A549 (cell line): ENCODE results near the gene ZCCHC12. TPM values are rescaled to one million over a fixed set of nuclear protein-coding genes. Genes with fewer than 3 reads are reported as not detected.
A peak's percentile ranks its signal among the peaks of the same experiment; 100 is the strongest.

Source experiments
- ATAC-seq, 2 experiments: fragments of 200-7000 bp in 1 of 2; fragments of >200 bp in 1 of 2; cut with Nextera tagmentation in 1 of 2; cut with Tn5 transposase in 1 of 2; 3 replicates each; pipeline versions ENCODE4 v1.8.0 to v1.9.1; 2018 to 2020; ENCODE audit warnings: mild to moderate bottlenecking in 1 of 2, moderate library complexity in 1 of 2
- CTCF ChIA-PET: fragments of 300-600 bp; sonication (Branson Sonifier 250); formaldehyde crosslinking; extraction: SDS; loops from one replicate; lab custom pipeline; 2021; ENCODE audit warnings: antibody characterized with exemption, inconsistent platforms; lab: Yijun Ruan, JAX
- POLR2A ChIA-PET: fragments of 350-600 bp; formaldehyde crosslinking; extraction: SDS; loops from one replicate; lab custom pipeline; 2021; ENCODE audit warnings: antibody characterized with exemption, inconsistent platforms; lab: Yijun Ruan, JAX
- DNase-seq, 2 experiments: peaks; one replicate each; pipeline versions ENCODE4 v3.0.0 to v3.0.0-alpha.2; 2011 to 2016; ENCODE audit warnings: low read depth in 1 of 2, low spot score in 1 of 2
- FAIRE-seq: peaks from 2 replicates; lab custom pipeline; 2011; peaks lifted over from hg19 to GRCh38; lab: Jason Lieb, UNC
- H3K27ac ChIP-seq, 2 experiments: fragments of >200 bp; sonication (Bioruptor Twin); formaldehyde crosslinking; 3 replicates each; pipeline ENCODE4 v1.5.1; 2016 to 2017
- H3K4me1 ChIP-seq: fragments of >200 bp; sonication (Bioruptor Twin); formaldehyde crosslinking; 3 replicates; pipeline ENCODE4 v1.6.1; 2016
- H3K4me2 ChIP-seq: fragments of >200 bp; sonication (Bioruptor Twin); formaldehyde crosslinking; 3 replicates; pipeline ENCODE4 v1.6.1; 2016
- H3K4me3 ChIP-seq: fragments of >200 bp; sonication (Bioruptor Twin); formaldehyde crosslinking; 3 replicates; pipeline ENCODE4 v1.5.1; 2016
- H3K9me3 ChIP-seq: fragments of >200 bp; sonication (Bioruptor Twin); formaldehyde crosslinking; 3 replicates; pipeline ENCODE4 v1.6.1; 2016
- CBX8 ChIP-seq: fragments of 200-600 bp; sonication (generic); IDR thresholded peaks from 2 replicates; pipeline ENCODE4 v1.6.1; 2016
- CHD2 ChIP-seq: fragments of 150-350 bp; IDR thresholded peaks from 2 replicates; pipeline ENCODE4 v1.6.1; 2014; ENCODE audit warnings: low read length; ENCODE audit not compliant: partially characterized antibody
- CHD4 ChIP-seq: fragments of 200-600 bp; sonication (generic); IDR thresholded peaks from 2 replicates; pipeline ENCODE4 v1.6.1; 2016; ENCODE audit warnings: antibody characterized with exemption, mild to moderate bottlenecking, borderline replicate concordance
- CTCF ChIP-seq: fragments of >200 bp; sonication (Bioruptor Twin); formaldehyde crosslinking; IDR thresholded peaks from 3 replicates; pipeline ENCODE4 v1.5.1; 2016
- FOXS1 ChIP-seq: fragments of 250-450 bp; sonication (Bioruptor Pico); IDR thresholded peaks from 2 replicates; pipeline ENCODE4 v1.5.0; 2020; ENCODE audit warnings: mild to moderate bottlenecking, moderate library complexity
- GATA3 ChIP-seq: IDR thresholded peaks from 2 replicates; pipeline ENCODE4 v1.6.1; 2012; ENCODE audit warnings: borderline replicate concordance
- HES2 ChIP-seq: fragments of >200 bp; sonication (Bioruptor Twin); formaldehyde crosslinking; IDR thresholded peaks from 2 replicates; pipeline ENCODE4 v1.6.1; 2016
- HMGXB4 ChIP-seq: fragments of 250-450 bp; sonication (Bioruptor Pico); IDR thresholded peaks from 2 replicates; pipeline ENCODE4 v1.5.0; 2021; ENCODE audit warnings: mild to moderate bottlenecking, moderate library complexity, borderline replicate concordance
- HOXB13 ChIP-seq: fragments of 250-450 bp; sonication (Bioruptor Pico); IDR thresholded peaks from 2 replicates; pipeline ENCODE4 v1.5.0; 2020; ENCODE audit warnings: low read depth, mild to moderate bottlenecking, moderate library complexity
- JUN ChIP-seq, 2 experiments: fragments of >200 bp; sonication (Bioruptor Twin); formaldehyde crosslinking; IDR thresholded peaks; 2 replicates in 1 of 2; 3 replicates in 1 of 2; pipeline ENCODE4 v1.6.1; 2016 to 2017
- JUNB ChIP-seq: fragments of >200 bp; sonication (Bioruptor Twin); formaldehyde crosslinking; IDR thresholded peaks from 2 replicates; pipeline ENCODE4 v1.6.1; 2016
- KDM5A ChIP-seq: fragments of 200-600 bp; sonication (generic); IDR thresholded peaks from 2 replicates; pipeline ENCODE4 v1.6.1; 2016; ENCODE audit warnings: antibody characterized with exemption, mild to moderate bottlenecking
- MAZ ChIP-seq: fragments of 150-350 bp; IDR thresholded peaks from 2 replicates; pipeline ENCODE4 v1.6.1; 2014; ENCODE audit warnings: antibody characterized with exemption, low read depth, low read length, borderline replicate concordance
- PHF8 ChIP-seq: fragments of 200-600 bp; sonication (generic); IDR thresholded peaks from 2 replicates; pipeline ENCODE4 v1.6.1; 2016; ENCODE audit warnings: low read depth, mild to moderate bottlenecking, antibody characterized with exemption, moderate library complexity, borderline replicate concordance
- RARB ChIP-seq: fragments of 250-450 bp; sonication (Bioruptor Pico); IDR thresholded peaks from 2 replicates; pipeline ENCODE4 v1.8.0; 2021; ENCODE audit warnings: mild to moderate bottlenecking, moderate library complexity
- RFX5 ChIP-seq: fragments of 450-650 bp; IDR thresholded peaks from 2 replicates; pipeline ENCODE4 v1.7.1; 2014; ENCODE audit warnings: antibody characterized with exemption, mild to moderate bottlenecking, moderate library complexity
- SMC3 ChIP-seq: fragments of >200 bp; sonication (Bioruptor Twin); formaldehyde crosslinking; IDR thresholded peaks from 3 replicates; pipeline ENCODE4 v1.6.1; 2018; ENCODE audit warnings: inconsistent platforms
- WGBS: methylation state at CpG from one replicate; pipeline ENCODE4 v1.1.6; 2017; ENCODE audit errors: missing lambda C conversion rate; 5-methylcytosine and 5-hydroxymethylcytosine counted together
- polyA minus RNA-seq: library from RNA; depleted of rRNA, polyadenylated mRNA; stranded (reverse); fragments of >200 nt; gene quantifications from 2 replicates; pipeline ENCODE4 v1.2.3, GENCODE V29; 2011; rRNA and poly(A)+ RNA removed
- polyA plus RNA-seq, 4 experiments: library from polyadenylated mRNA; depleted of rRNA in 3 of 4; stranded (reverse); fragments of >200 nt; fragmentation: RNase III in 1 of 4; extraction: RNeasy Plus Mini Kit Qiagen cat#74134 plus additional on column Dnase treatment in 1 of 4; gene quantifications; 2 replicates in 3 of 4; 3 replicates in 1 of 4; pipeline ENCODE4 v1.2.3, GENCODE V29; 2011 to 2017
- TF ChIP-seq, protein P1 (sequence below): fragments of 250-450 bp; sonication (Bioruptor Pico); IDR thresholded peaks from 2 replicates; pipeline ENCODE4 v1.5.0; 2020; ENCODE audit warnings: low read depth, mild to moderate bottlenecking, moderate library complexity
- TF ChIP-seq, protein P2 (sequence below): IDR thresholded peaks from 2 replicates; pipeline ENCODE4 v1.6.1; 2012

The ZCCHC12 gene
- polyA plus RNA-seq (2011; rRNA removed) (0.11 and 0.13 TPM in 2 replicates), polyA plus RNA-seq (2017; fragmentation: RNase III; extraction: RNeasy Plus Mini Kit Qiagen cat#74134 plus additional on column Dnase treatment) (0.04 to 0.09 TPM (median 0.05 TPM) in 3 replicates), polyA minus RNA-seq (0.10 TPM in 1 of 2 replicates, not detected in the other)
- polyA plus RNA-seq (2012; cell fraction: cytosol; rRNA removed) = 0.05 TPM in 2 replicates
- 0.17 and 0.24 TPM in 2 replicates for polyA plus RNA-seq (2012; cell fraction: nucleus; rRNA removed)

DNA sequence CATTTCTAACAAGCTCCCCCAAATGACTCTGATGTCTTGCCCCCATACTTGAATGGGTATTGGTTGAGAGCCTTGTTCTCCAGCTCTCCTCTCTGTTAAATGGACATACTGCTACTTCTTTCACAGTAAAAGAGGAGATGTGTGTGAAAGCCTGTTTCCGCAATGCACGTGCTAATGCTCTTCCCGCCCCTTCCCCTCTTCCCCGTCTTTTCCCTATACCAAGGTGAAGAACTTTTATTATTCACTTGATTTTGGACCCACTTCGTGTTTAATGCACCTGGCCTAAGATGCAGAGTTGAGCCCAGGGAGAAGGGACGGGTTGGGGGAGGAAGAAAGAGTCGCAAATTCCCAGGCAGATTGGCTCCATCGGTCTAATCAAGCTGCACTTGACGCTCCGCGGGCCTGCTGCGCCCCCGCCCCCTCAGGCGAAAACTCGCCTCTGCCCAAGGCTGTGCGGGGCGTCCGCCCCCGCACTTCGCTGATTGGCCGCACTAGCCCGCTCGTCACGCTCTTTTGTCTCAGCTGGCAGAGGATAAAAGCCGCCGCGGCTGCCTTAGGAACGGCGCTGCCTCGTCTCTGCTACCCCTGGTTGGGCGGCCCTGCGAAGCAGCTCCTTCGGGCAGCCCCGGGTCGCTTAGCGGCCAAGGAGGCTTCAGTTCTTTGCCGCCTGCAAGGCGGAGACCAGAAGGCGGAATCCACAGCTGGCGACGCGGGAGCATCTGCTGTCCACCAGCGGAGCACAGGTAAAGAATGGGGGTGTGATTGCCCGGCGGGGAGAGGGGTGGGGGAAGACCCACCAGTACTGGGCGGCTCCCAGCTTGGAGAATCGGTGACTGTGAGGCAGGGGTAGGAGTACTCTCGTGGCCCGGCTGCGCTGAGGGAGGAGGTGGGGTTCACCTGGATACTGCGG, at the start of gene ZCCHC12:
TSS of gene ZCCHC12 (plus strand) at position 562 of the 910 bp plus-strand sequence. CDS start 1,421 bp downstream, outside the sequence.
- H3K27ac ChIP-seq = peak within 1 kb of the TSS in 1 of 2 experiments; percentile 66; a peak in 3 of 6 replicates
- H3K4me3 ChIP-seq = peak within 1 kb of the TSS; percentile 39
- TF ChIP-seq JUN (IDR thresholded peaks at IDR 0.05) (no peak), MAZ (no peak), SMC3 (no peak), RFX5 (no peak), HMGXB4 (CRISPR knock-in tag) (no peak), CTCF (no peak), JUNB (no peak), GATA3 (no peak), HOXB13 (no peak), CHD2 (no peak), CBX8 (no peak)
- TF ChIP-seq, protein P1, sequence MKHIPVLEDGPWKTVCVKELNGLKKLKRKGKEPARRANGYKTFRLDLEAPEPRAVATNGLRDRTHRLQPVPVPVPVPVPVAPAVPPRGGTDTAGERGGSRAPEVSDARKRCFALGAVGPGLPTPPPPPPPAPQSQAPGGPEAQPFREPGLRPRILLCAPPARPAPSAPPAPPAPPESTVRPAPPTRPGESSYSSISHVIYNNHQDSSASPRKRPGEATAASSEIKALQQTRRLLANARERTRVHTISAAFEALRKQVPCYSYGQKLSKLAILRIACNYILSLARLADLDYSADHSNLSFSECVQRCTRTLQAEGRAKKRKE (CRISPR knock-in tag) = no peak
- TF ChIP-seq, protein P2, sequence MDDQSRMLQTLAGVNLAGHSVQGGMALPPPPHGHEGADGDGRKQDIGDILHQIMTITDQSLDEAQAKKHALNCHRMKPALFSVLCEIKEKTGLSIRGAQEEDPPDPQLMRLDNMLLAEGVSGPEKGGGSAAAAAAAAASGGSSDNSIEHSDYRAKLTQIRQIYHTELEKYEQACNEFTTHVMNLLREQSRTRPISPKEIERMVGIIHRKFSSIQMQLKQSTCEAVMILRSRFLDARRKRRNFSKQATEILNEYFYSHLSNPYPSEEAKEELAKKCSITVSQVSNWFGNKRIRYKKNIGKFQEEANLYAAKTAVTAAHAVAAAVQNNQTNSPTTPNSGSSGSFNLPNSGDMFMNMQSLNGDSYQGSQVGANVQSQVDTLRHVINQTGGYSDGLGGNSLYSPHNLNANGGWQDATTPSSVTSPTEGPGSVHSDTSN = no peak
- WGBS = 27% methylated on average over 18 of the region's 51 CpGs
- H3K4me1 ChIP-seq = no peaks in the 10 kb centered on the region
- peak within 1 kb of the TSS; percentile 91 for H3K4me2 ChIP-seq
- DNase-seq (peak; percentile 26 to 48), FAIRE-seq (no peak), ATAC-seq (peak; percentile 69 to 90)
- no peaks in the 10 kb centered on the region for H3K9me3 ChIP-seq
- CTCF ChIA-PET = interaction anchor here (0.7 to 3.4 kb wide), 10 partner anchors 10 to 246 kb away, joined by 3 to 14 read pairs (median 4); no protein-coding TSS in a partner anchor
- POLR2A ChIA-PET = no interaction called here

- WGBS = 94% methylated on average over 2 of the region's 2 CpGs
- no peak overlapping the region for H3K4me2 ChIP-seq
- no peaks in the 10 kb centered on the region for H3K9me3 ChIP-seq
- CTCF ChIA-PET = no interaction called here
- FAIRE-seq (no peak), DNase-seq (no peak), ATAC-seq (no peak)
- no peak overlapping the region for H3K4me3 ChIP-seq
- H3K4me1 ChIP-seq = no peaks in the 10 kb centered on the region
- H3K27ac ChIP-seq = no peak overlapping the region
- POLR2A ChIA-PET = no interaction called here
- TF ChIP-seq CTCF (no peak), PHF8 (no peak), FOXS1 (no peak), KDM5A (no peak), RARB (no peak), CHD4 (no peak), HES2 (no peak)
Measured at GRCh38 chrX:118779581-118779980, 44.0 kb upstream of the ZCCHC12 start.
